GM11168 (cell line): ENCODE data around the gene TK2.
"Not testable (repeated sequence)": the region's sequence is repeated elsewhere in the genome, so short reads cannot be mapped to it uniquely, and the experiment has no call there.

Experiments used
- in situ Hi-C: fragments of 300-500 bp; cut with MboI; formaldehyde crosslinking; loops from one replicate; pipeline ENCODE4 v1.12.0; 2022; ENCODE audit warnings: low sequenced_read_pairs; ENCODE audit not compliant: unreplicated experiment

TK2 gene

GRCh38 chr16:66549284-66550131 lies at the start of gene TK2:
TK2 (minus strand) TSS chr16:66550122; CDS start chr16:66550061, 61 bp downstream.
- in situ Hi-C loops, result no loop called here

DNA sequence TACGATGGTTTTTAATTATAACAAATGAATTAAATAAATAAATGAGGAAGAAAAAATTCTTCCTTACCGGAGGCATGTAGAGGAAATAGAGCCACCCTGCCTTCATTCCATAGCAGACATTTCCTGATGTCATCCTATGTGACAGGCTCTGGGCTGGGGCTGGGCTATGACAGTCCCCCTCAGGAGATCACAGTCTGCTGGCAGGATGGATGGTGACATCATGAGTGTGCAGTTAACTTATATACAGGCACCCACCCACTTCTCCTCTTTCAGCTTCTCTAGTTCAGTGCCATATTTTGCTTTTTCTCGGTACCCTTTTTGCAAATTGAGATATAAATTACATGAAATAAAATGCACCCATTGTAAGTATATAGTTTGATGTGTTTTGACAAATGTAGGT lies 48.2 kb upstream of the TK2 start:
- in situ Hi-C loops, result no loop called here

- in situ Hi-C loops, result no loop called here
Measured at GRCh38 chr16:66596986-66597848, 47.3 kb upstream of the TK2 start.

- in situ Hi-C loops, result not testable (repeated sequence)
Measured at GRCh38 chr16:66596559-66596958, 46.6 kb upstream of the TK2 start.

DNA sequence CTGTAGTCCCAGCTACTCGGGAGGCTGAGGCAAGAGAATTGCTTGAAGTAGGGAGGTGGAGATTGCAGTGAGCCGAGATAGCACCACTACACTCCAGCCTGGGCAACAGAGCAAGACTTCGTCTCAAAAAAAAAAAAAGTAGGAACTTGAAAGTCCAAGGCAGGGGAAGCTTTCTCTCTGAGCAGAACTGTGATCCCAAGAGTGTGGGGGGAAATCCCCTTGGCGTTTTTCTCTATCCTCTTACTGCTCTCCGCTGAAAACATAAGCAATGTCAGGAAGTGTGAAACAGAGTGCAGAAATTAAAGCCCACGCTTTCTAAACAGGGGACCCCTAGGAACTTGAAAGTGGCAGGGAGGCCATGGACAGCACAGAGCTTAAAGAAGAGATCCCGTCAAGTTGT lies 44.8 kb upstream of the TK2 start:
- in situ Hi-C loops, result no loop called here

GRCh38 chr16:66592814-66593213 lies 42.9 kb upstream of the TK2 start:
- in situ Hi-C loops, result no loop called here

- in situ Hi-C loops, result no loop called here
Measured at GRCh38 chr16:66592241-66592640, 42.3 kb upstream of the TK2 start.

- in situ Hi-C loops, result no loop called here
Measured at GRCh38 chr16:66591018-66591417, 41.1 kb upstream of the TK2 start.

GRCh38 chr16:66590322-66590721 lies 40.4 kb upstream of the TK2 start:
- in situ Hi-C loops, result no loop called here

GRCh38 chr16:66588981-66589713 lies 39.2 kb upstream of the TK2 start:
- in situ Hi-C loops, result loop anchor here (5.0 kb wide), 1 partner anchor 107 kb away; no protein-coding TSS in a partner anchor

DNA sequence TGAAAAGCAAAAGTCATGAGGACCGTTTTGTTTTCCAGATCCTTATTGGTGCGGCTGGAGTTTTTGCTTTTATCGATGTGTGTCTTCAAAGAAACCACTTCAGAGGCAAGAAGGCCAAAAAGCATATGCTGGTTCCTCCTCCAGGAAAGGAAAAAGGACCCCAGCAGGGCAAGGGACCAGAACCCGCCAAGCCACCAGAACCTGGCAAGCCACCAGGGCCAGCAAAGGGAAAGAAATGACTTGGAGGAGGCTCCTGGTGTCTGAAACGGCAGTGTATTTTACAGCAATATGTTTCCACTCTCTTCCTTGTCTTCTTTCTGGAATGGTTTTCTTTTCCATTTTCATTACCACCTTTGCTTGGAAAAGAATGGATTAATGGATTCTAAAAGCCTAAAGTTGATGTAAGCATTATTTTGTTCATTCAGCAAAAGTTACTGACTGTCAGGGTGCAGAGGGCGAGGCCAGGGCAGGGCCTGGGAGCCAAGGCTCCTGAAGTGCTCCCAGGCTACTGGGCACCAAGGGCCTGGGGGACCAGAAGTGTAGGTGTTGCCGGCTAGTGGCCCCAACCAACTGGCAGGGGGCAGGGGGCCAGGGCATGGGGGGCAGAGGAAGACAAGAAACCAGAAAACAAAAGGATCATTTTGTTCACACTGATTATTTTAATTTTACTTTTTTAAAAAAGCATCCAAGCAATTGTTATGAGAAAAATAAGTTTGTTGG lies 38.1 kb upstream of the TK2 start:
- in situ Hi-C loops, result loop anchor here (5.0 kb wide), 1 partner anchor 106 kb away; no protein-coding TSS in a partner anchor

- in situ Hi-C loops, result loop anchor here (5.0 kb wide), 1 partner anchor 103 kb away; no protein-coding TSS in a partner anchor
Measured at GRCh38 chr16:66585481-66586239, 35.7 kb upstream of the TK2 start.

GRCh38 chr16:66581246-66581952 lies 31.5 kb upstream of the TK2 start:
- in situ Hi-C loops, result no loop called here

DNA sequence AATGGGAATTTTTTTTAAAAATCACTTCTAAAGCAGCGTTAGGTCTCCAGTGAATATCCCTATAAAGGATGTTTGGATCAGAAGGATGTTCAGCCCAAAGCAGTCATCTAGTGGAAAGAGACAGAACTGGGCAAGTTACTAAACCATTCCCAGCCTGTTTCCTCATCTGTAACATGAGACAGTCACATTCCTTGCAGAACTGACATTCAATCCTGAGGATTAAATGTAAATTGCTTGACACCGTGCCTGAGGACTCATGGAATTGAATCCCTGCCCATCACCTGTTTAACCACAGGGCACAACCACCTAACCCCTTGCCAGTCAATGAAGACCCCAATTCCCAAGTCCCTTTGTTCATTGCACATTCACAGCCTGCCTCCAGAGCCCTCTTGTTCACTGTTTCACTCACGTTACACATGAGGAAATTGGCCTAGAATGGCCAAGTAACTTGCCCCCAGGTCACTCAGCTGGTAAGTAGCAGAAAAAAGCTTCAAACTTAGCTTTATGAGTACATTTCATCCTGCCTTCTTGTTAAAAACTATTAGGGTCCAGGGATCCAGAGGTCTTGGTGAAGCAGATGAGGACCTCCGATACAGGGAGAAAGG lies 30.8 kb upstream of the TK2 start:
- in situ Hi-C loops, result no loop called here

- in situ Hi-C loops, result no loop called here
Measured at GRCh38 chr16:66578651-66579531, 29.0 kb upstream of the TK2 start, which contains the start of gene CMTM2. CMTM2 (plus strand) TSS chr16:66579463; CDS start chr16:66579608, 145 bp downstream.

DNA sequence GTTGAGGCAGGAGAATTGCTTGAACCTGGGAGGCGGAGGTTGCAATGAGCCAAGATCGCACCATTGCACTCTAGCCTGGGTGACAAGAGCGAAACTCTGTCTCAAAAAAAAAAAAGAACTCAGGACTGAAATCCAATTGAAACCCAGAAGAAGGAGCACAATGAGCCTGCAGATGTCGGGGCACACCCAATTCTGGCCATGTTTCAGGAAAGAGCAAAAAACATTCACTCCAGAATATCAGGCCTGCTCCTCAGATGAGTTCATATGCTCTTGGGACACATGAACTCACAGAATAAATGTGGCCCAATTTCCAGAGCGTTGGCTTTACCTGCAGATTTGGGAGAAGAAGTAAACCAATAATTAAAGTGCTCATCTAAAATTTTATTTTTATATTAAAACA lies 26.4 kb upstream of the TK2 start:
- in situ Hi-C loops, result no loop called here

- in situ Hi-C loops, result no loop called here
Measured at GRCh38 chr16:66575060-66575459, 25.1 kb upstream of the TK2 start.
